Right lobe of liver (tissue), 6 donors: ENCODE measurements around the gene POU2F3. TPM values are rescaled to one million over a fixed set of nuclear protein-coding genes. Genes with fewer than 3 reads are reported as not detected.

Experiments
- ATAC-seq, 4 donors: fragments of 200-7000 bp; cut with Tn5 transposase; one replicate each; pipeline ENCODE4 v1.9.1; 2020; ENCODE audit warnings: mild to moderate bottlenecking in 4 of 4, moderate library complexity in 4 of 4
- DNase-seq, 3 donors: peaks; one replicate each; pipeline ENCODE4 v3.0.0-alpha.2; 2020
- H3K27ac ChIP-seq, 3 donors: fragments of 200-600 bp; one replicate each; pipeline ENCODE4 v1.8.0; 2022
- H3K27me3 ChIP-seq, 2 donors: fragments of 200-600 bp; one replicate each; pipeline ENCODE4 v1.8.0; 2022
- H3K36me3 ChIP-seq, 4 donors: fragments of 200-600 bp; sonication (generic) in 1 of 4; one replicate each; pipeline versions ENCODE4 v1.5.1 to v1.8.0; 2017 to 2022; ENCODE audit warnings: control low read depth in 1 of 4
- H3K4me1 ChIP-seq, 4 donors: fragments of 200-600 bp; sonication (generic) in 1 of 4; one replicate each; pipeline versions ENCODE4 v1.5.1 to v1.8.0; 2017 to 2022; ENCODE audit warnings: control low read depth in 1 of 4
- H3K4me3 ChIP-seq, 3 donors: fragments of 200-600 bp; one replicate each; pipeline ENCODE4 v1.8.0; 2022
- H3K9me3 ChIP-seq, 4 donors: fragments of 200-600 bp; sonication (generic) in 1 of 4; one replicate each; pipeline versions ENCODE4 v1.5.1 to v1.8.0; 2017 to 2022; ENCODE audit warnings: control low read depth in 1 of 4
- CTCF ChIP-seq, 4 donors: fragments of 200-600 bp in 3 of 4; fragments of 450-650 bp in 1 of 4; IDR thresholded peaks; one replicate each; pipeline versions ENCODE4 v1.5.1 to v1.8.0; 2016 to 2022; ENCODE audit warnings: antibody characterized with exemption in 4 of 4, mild to moderate bottlenecking in 2 of 4
- POLR2A ChIP-seq: fragments of 450-650 bp; IDR thresholded peaks from one replicate; pipeline ENCODE4 v1.6.1; 2017; ENCODE audit warnings: antibody characterized with exemption, mild to moderate bottlenecking
- WGBS: methylation state at CpG from one replicate; pipeline ENCODE4 v1.1.6; 2018; ENCODE audit warnings: low coverage, low lambda C conversion rate; ENCODE audit not compliant: insufficient coverage; ENCODE audit errors: missing lambda C conversion rate; 5-methylcytosine and 5-hydroxymethylcytosine counted together
- intact Hi-C, 2 donors: fragments of 100-400 bp; cut with DNase I; formaldehyde crosslinking; loops; one replicate each; pipeline versions ENCODE4 v1.11.2 to v1.14.1; 2022
- total RNA-seq, 6 experiments: library from RNA; depleted of rRNA in 2 of 6; stranded (reverse); fragments of >200 nt in 2 of 6; fragmentation: NEBNext Ultra II Directional in 3 of 6; extraction: Animal tissue kit (Norgen Biotek cat#: 25700) in 3 of 6; gene quantifications; one replicate each; pipeline versions ENCODE4 v1.1.0 to v1.2.4, GENCODE V29; 2016 to 2023
- donor health status: DM: no; HTN: yes; CAD: no.
- donor health status: DM: no; HTN: no; CAD: no.
- donor health status: DM: no; HTN: no; CAD: no.
- donor health status: DM: no; HTN: yes; CAD: no.
- donor health status: DM: no; HTN: yes; CAD: no.

Gene POU2F3
- total RNA-seq, 6 experiments from 2014 or later: not detected

GRCh38 chr11:120295099-120295498 lies 55.2 kb downstream of the POU2F3 start:
- Histone ChIP-seq H3K4me1 (peaks cover 0 to 13% (median 0%) of the 10 kb centered on the region in 4 donors), H3K27ac (no peak overlapping the region), H3K4me3 (no peak overlapping the region), H3K27me3 (no peaks in the 10 kb centered on the region), H3K36me3 (no peaks in the 10 kb centered on the region), H3K9me3 (no peaks in the 10 kb centered on the region)
- peak in 1 of 4 donors; percentile 43 for ATAC-seq
- WGBS: 31% methylated on average over 4 of the region's 4 CpGs
- intact Hi-C loops: loop anchor here (5.0 kb wide), 3 partner anchors 53 to 123 kb away; partner anchors contain the start of gene POU2F3 (in 1 of the 2)
- no peak for TF ChIP-seq CTCF (IDR thresholded peaks at IDR 0.05)
- TF ChIP-seq POLR2A: no peak
- peak in 1 of 3 donors; percentile 23 for DNase-seq

- intact Hi-C loops: loop anchor here (5.0 kb wide), 3 partner anchors 54 to 124 kb away; partner anchors contain the start of gene POU2F3 (in 1 of the 2)
- no peaks in the 10 kb centered on the region for H3K27me3 ChIP-seq
- H3K27ac ChIP-seq: no peak overlapping the region
- H3K9me3 ChIP-seq: no peaks in the 10 kb centered on the region
- H3K36me3 ChIP-seq: no peaks in the 10 kb centered on the region
- ATAC-seq: no peak
- H3K4me3 ChIP-seq: no peak overlapping the region
- TF ChIP-seq CTCF (IDR thresholded peaks at IDR 0.05) (no peak), POLR2A (no peak)
- DNase-seq: no peak
- WGBS: 82% methylated on average over 5 of the region's 5 CpGs
- H3K4me1 ChIP-seq: peaks cover 0 to 3% (median 0%) of the 10 kb centered on the region in 4 donors
Observed at GRCh38 chr11:120296554-120296953, 56.6 kb downstream of the POU2F3 start.

- intact Hi-C loops: loop anchor here (5.0 kb wide), 3 partner anchors 56 to 126 kb away; partner anchors contain the start of gene POU2F3 (in 1 of the 2)
- Histone ChIP-seq H3K9me3 (no peaks in the 10 kb centered on the region), H3K27me3 (no peaks in the 10 kb centered on the region), H3K4me3 (no peak overlapping the region), H3K27ac (no peak overlapping the region), H3K36me3 (no peaks in the 10 kb centered on the region), H3K4me1 (peaks cover 0 to 9% (median 4%) of the 10 kb centered on the region in 4 donors)
- DNase-seq: no peak
- 77% methylated on average over 4 of the region's 5 CpGs for WGBS
- no peak for ATAC-seq
- TF ChIP-seq CTCF (IDR thresholded peaks at IDR 0.05) (no peak), POLR2A (no peak)
Observed at GRCh38 chr11:120298461-120298860, 58.5 kb downstream of the POU2F3 start.

- no peaks in the 10 kb centered on the region for H3K27me3 ChIP-seq
- H3K9me3 ChIP-seq: no peaks in the 10 kb centered on the region
- H3K36me3 ChIP-seq: no peaks in the 10 kb centered on the region
- ATAC-seq: peak; percentile 57 to 80 (median 76)
- no peak overlapping the region for H3K27ac ChIP-seq
- peak; percentile 48 to 64 (median 61) for DNase-seq
- H3K4me3 ChIP-seq: no peak overlapping the region
- WGBS: 45% methylated on average over 5 of the region's 6 CpGs
- intact Hi-C loops: loop anchor here in 1 of 2 donors (5.0 kb wide), 1 partner anchor 130 kb away; no protein-coding TSS in a partner anchor
- H3K4me1 ChIP-seq: peaks cover 0 to 9% (median 4%) of the 10 kb centered on the region in 4 donors
- TF ChIP-seq POLR2A (no peak), CTCF (IDR thresholded peaks at IDR 0.05) (no peak)
Observed at GRCh38 chr11:120302001-120302805, 62.3 kb downstream of the POU2F3 start.
